HG03095 (cell line): ENCODE measurements around the gene OR6J1.
"Not testable (repeated sequence)": the region's sequence is repeated elsewhere in the genome, so short reads cannot be mapped to it uniquely, and the experiment has no call there.

Experiments
- ATAC-seq: cut with Tn5 transposase; IDR thresholded peaks from one replicate; pipeline ENCODE4 v1.9.1; 2021; ENCODE audit warnings: moderate library complexity; ENCODE audit not compliant: unreplicated experiment

OR6J1 gene

DNA sequence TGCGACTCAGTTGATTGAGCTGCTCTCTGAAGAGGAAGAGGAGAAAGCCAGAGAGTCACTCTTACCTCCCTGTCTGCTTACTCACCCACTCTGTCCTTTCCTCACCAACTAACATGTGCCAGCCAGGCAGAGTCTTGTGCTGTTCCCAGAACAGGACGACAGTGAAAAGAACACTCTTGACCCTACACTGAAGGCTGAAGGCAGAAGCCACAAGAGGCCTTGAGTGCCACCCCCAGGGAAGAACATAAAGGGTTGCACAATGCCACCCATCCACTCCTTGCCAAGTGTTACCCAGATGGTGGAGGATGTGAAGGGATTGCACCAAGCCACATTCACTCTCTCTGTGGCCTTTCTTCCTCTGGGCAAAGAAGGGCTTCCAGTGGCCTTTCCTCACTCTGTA, 33.2 kb downstream of the OR6J1 start:
- no peak for ATAC-seq

DNA sequence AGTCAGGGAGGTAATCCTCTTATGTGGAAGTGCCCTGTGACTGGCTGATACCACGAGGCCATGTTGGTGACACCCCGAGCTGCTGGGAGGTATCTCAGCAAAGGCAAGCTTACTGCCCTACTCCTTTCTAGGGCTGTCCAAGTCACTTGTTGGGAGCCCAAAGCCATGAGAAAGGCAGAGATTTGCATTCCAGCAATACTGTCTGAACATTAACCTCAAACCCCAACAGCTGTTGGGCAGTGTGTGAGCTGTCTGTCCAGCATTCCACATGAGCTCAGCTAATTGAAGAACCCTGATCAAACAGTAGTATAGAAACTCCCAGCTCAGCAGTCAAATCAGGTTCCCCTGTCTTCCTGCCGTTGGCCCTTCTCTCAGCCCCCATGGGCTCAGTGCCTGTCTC, 36.9 kb downstream of the OR6J1 start:
- no peak for ATAC-seq

DNA sequence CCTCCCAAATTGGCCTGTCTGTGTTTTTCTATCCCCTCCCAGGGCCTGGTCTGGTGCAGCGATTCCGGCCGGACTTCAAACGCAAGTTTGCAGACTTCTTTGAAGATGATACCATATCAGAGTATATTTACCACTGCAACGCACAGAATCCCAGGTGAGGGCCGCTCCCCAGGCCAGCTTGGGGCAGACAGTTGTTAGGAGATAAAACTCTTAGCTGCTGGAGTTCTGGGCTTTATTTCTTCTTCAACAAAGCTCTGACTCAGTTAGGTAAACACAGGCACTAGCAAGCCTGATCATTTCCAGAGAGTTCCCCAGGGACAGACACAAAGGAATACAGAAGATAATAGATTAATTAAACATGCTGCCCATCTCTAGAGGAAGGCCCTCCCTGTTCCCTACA, 37.8 kb downstream of the OR6J1 start:
- no peak for ATAC-seq

DNA sequence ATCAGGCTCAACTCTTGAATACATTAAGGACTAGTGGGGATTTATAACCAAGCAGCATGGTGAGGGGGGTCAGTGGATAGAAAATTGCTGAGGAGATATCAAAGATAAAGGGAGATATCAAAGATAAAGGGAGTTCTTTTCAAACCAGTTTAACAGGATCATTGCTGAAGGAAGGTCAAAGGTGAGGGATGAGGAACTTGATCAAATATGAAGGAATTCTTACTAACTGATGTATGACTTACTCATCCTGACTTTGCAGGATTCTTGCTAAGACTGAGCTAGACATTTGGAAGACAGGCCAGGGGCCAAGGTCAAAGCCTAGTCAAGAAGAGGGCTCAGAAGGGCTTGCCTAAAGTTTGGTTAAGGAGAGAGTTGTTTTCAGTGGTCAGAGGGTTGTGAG, 41.3 kb downstream of the OR6J1 start:
- ATAC-seq = no peak

DNA sequence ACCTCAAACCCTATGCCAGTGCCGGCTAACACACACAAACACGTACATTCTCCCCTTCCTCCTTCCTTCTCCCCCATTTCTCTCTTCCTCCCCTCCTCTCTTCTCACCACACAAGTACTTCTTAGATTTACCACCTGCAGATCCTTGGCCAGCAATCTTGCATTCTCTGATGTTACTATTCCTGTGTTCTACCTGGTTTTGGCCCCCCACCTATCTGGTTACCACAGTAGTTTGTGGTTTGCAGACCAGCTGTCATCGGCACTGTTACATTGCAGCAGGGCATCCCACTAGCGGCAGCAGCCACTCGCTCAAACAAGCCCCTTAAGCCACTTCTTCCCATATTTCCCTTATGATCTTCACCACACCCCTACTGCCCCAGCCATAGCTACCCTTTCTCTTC, 42.2 kb downstream of the OR6J1 start:
- no peak for ATAC-seq

DNA sequence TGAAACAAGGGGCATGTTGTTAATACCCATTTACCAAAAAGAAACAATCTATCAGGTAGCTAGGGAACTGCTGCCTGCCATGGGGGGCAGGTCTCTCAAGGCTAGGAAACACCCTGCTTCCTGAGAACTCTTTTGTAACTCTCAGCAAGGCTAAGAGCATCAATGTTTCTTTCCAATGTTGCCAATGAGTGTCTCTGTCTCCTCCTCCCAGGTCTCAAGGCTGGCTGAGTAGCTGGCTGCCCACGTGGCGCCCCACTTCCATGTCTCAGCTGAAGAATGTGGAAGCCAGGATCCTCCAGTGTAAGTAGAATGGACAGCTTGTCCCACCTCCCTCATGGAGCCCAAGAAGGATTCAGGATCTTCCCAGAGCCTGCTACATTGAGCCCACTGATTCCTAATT, 42.7 kb downstream of the OR6J1 start:
- no peak for ATAC-seq

DNA sequence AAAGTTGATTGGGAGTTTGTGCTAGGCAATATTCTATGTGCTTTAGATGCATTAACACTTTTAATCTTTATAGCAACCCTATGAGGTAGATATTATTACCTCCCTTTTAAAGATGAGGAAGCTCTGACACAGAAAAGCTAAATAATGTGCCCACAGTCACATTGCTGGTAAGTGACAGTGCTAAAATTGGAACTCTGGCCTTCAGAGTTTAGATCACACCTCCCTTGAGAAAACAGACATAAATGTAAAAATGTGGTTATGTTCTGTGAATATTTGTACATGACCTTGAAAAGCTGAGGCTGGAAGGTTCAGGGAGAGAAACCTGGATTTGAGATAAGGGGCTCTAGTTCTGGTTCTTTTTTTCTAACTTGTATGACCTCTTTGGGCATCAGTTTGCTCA, 44.1 kb downstream of the OR6J1 start:
- no peak for ATAC-seq

DNA sequence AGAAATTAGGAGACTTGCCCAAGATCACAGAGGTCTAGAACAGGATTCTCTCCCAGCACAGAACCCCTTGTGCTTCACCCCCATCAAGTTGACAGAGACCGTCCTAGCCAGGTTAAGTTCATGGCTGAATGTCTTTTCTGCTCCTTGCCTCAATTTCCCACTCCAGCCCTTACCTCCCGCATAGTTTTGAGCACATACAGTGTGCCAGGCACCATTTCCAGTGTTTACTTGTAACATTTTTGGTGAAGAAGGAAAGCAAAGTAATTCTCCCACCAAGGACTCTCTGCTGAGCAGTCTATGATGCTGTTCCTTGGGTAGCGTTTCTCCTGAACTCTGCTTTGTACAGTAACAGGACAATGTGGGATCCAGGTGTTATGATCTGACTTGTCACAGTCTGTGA, 44.8 kb downstream of the OR6J1 start:
- ATAC-seq = no peak

DNA sequence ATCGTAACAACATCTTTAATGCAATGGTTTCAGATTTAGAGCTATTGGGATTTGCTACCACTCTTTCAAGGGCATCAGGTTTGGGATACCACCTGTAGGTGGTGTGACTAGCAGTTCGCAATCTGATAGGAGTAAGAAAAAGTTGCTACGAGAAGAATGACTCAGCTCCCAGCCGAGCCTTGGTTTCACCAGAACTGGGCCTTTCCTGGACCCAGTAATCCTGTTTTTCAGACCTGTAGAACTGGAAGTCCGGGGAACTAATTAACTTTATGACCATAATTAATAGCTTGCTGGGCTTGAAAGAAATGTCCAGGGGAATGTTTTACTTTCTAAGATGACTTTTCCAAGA, 45.3 kb downstream of the OR6J1 start:
- ATAC-seq = no peak

DNA sequence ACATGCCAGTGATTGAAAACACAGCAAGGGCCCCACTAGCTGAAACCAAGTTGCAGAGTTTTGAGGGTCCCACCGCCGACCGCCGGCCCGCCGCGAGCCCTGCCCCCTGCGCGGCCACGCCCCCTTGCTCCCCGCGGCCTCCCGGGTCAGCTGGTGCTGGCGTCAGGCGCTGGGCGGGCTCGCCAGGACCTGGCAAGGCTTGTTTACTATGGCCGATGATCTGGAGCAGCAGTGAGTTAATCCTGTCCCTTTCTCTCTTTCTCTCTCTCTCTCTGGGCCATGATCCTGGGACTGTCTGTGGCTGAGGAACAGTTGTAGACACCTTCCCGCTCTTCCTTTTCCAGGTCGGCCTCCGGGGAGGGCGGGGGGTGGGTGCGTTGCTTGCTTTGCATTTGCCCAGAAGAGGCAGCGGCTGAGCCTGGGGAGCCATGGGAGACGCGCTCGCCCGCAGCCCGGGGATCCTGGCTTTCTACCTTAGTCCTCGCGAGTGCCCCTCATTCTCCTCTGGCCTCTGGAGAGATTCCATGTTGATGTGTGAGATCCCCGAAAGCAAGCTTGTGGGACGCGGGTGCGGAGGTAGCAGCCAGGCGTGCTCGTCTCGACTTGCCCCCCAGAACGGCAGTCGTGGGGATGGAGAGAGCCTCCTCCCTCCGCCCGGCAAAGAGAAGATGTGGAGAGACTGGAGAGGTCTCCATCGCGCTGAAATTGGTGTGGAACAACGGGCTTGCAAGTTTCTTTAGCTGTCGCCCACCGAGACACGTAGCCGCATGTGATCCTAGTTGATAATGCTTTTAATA, 45.9 kb downstream of the OR6J1 start, which contains the start of gene ABHD4:
ABHD4 (plus strand) TSS at position 202 of the 797 bp plus-strand sequence; CDS start at position 209, 7 bp downstream.
- peak; percentile 69 for ATAC-seq

DNA sequence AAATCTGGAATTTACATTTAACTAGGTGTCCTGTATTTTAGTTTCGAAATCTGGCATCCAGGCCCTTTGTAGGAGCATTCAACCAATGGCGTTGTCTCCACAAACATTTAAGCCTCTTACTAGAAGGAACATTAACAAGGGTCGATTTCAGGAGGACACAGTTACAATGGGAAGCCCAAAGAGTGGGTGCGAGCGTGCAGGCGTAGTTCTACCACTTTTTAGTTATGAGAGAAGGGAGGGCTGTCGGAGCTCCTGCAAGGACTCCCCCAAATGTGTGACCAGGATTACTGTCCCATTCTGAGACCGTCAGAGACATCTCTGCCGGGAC, 46.4 kb downstream of the OR6J1 start:
- ATAC-seq = peak; percentile 19

DNA sequence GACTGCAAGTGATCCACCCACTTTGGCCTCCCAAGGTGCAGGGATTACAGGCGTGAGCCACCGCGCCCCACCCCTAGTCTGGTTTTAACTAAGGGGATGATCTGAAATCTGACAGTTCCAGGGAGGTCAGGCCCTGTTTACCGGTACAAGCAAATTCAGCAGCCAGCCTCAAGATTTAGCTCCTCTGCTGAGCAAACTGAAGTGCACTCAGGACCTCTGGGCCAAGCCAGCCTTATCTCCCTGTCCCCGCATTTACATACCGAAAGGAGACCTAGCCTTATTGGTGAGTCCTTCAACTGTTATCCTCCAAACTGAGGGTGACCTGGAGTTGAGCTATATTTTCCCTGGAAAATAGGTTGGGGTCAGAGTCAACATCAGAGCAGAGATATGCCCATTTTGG, 46.9 kb downstream of the OR6J1 start:
- no peak for ATAC-seq

DNA sequence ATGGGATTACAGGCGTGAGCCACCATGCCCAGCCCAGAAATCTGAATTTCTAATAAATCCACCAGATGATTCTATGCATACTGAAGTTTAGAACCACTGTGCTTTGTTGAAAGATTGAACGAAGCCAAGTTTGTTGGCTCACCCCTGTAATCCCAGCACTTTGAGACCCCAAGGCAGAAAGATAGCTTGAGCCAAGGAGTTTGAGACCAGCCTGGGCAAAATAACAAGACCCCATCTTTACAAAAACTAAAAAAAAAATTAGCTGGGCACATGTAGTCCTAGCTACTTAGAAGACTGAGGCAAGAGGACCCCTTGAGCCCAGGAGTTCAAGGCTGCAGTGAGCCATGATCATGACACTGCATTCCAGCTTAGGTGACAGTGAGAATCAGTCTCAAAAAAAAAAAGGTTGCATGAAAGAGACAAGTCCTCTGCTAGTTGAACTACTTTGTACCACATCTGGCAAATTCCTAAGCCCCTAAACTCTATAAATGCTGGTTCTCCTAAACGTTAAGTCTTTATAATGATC, 47.7 kb downstream of the OR6J1 start:
- ATAC-seq = no peak

DNA sequence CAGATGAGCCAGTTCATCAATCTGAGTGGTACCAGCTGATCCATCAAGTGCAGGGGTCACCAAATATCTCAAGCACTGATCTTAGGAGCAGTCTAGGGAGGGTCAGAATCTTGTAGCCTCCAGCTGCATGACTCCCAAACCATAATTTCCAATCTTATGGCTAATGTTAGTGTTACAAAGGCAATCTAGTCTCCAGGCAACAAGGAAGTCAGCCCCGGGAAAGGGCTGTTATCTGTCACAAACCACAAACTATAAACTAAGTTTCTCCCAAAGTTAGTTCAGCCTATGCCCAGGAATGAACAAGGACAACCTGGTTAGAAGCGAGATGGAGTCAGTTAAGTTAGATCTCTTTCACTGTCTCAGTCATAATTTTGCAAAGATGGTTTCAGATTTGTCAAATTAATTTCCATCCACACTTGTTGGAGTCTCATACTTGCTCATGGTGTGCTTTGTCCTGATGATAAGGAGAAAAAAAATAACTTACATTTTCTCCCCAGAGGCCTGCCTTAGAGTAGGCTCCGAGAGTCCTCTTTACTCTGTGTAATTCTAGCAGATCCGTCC, 49.9 kb downstream of the OR6J1 start:
- no peak for ATAC-seq

DNA sequence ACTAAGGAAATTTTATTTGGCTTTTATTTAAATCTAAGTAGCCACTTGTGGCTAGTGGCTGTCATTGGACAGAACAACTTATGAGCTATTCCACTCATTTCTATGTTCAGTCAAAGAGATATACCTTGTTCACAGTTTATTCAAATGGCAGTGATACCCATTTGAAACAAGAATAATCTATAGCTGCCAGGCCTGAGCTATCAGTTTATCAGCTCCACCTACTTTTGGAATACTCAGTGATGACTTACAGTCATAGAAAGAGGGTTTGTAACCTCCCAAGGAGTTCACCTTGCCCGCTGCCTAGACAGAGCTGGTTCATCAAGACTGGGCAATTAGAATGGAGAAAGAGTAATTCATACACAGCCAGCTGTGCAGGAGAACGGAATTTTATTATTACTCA, 50.6 kb downstream of the OR6J1 start:
- no peak for ATAC-seq

DNA sequence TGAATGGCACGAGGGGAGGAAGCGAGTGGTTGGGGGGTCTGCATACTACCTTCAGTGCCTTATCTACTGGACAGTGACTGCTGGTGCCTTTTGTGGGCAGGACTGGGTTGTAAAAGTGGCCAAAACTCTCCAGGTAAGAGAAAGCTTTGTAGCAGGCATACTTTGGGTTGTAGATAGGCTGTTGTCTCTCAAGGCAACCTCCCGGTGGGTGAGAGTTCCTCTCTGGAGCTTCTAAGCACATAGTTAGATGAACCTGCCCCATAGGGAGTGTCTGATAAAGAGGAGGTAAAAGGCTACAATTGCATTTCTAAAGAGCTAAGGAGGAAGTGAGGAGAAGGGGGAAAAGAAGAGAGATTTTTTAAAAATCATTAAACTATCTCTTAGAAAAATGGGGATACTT, 51.0 kb downstream of the OR6J1 start:
- ATAC-seq = no peak

DNA sequence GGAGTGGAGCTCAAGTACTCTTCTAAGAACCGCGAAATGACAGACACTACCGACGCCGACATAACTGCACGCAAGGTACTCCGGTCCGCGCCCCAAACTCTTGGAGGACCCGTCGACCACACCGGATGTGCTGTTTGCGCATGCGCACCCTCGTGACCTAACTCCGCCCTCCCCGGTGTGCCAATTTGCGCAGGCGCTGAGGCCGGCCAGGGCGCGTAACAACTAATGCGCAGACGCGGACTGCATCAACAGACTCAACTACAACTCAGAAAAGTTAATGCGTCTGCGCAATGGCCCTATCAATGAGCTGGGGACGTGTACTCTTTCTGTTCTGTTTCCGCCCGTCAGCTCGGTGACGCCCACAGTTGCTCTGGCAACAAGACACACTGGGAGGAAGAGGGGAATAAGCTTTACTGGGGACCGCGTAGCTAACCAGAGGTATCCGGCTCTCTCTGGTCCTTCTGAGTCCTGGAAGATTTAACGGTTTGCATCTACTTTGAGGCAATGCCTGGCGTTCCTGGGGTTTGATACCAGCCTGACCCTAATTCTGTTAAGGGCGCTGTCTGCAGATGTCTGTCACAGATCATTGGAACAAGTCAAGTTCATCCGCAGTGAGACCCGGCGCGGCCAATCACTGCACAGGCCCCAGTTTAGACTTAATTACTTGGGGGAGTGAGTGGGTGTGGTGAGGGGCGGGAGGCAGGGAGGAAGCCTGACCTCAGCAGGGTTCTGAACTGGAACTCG, 54.9 kb downstream of the OR6J1 start, which contains the start of gene DAD1:
DAD1 (minus strand) TSS at position 129 of the 744 bp plus-strand sequence; CDS start at position 62, 67 bp downstream.
- peak; percentile 81 for ATAC-seq

DNA sequence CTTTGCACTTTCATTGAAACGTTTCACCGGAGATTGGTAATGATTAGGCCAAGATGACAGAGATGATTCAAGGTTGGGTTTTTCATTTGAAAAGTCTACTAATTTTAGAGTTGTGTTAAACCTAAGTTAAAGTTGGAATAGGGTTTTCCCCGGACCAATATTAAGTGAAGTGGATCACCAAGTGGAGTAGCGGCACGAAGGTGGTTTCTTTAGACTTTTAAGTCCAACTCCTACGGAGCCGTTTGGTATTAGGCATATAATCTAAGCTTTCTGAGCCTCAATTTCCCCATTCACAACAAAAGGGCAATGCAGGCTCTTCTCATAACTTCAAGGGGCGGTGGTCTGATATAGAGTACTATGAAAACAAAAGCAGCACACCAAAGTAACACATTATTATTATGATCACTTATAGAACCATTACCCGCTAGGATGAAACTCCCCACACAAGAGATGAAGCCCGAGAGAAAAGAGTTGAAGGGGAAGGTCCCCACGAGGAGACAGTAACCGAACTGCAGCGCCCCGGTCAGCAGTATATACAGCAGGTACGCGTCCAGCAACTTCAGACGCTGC, 55.5 kb downstream of the OR6J1 start:
- ATAC-seq = no peak

DNA sequence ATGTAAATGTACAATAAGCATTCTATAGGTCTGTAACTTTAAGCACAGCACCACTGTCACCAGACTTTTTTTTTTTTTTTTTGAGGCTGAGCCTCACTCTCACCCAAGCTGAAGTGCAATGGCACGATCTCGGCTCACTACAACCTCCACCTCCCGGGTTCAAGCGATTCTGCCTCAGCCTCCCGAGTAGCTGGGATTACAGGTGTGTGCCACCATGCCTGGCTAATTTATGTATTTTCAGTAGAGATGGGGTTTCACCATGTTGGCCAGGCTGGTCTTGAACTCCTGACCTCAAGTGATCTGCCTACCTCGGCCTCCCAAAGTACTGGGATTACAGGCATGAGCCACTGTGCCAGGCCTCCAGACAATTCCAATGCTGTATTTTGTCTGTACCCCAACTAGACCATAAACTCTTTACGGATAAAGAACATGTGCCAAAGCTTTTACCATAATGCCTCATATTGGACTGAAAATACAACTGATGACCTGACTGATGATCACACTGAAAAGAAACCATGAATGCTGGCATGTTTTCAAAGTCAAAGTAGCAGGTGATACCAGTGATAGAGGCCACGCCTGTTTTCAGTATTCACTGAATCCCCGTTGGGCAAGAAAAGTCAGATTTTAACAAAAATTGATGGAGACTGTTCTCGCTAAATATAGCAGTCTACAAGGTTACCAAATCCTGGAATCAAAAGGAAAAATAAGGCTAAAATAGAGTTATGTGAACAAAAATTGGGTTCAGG, 56.3 kb downstream of the OR6J1 start:
- not testable (repeated sequence) for ATAC-seq

DNA sequence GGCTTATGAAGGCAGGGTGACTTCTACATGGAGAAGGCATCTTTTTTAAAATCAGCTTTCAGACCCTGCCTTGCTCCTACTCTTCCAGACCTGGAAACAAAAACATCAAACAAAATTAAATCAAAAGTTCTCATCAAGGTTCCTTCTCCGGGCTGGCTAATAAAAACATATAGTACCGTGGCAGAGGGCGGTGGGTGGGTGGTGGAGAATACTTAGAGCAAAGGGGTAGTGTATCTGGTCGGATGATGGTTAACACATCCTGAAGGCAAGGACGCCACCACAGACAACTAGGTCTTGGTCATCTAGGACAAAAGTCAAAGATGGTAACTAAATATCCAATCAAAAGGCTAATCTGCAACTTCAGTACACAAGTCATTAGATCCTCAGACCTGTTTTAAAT, 56.9 kb downstream of the OR6J1 start:
- no peak for ATAC-seq

DNA sequence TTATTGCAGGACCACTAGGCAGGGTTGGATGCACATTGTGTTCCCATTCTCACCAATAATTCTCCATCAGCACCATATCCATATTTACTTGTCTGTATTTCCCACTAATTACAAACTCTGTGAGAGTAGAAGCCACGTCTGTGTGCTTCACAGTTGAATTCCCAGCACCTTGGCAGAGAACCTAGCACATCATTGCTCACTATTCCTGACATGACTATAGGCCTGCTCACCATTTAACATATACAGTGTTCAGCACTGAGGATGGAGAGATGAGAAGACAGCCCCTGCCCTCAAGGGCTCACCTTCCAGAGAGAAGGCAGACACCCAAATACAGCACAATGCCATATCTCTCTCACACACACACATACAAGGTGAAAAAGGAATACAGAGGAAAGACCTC, 60.2 kb downstream of the OR6J1 start:
- no peak for ATAC-seq
